ENCODE measurements around the gene EPHB2.

- no peak for TF ChIP-seq CTCF (IDR thresholded peaks at IDR 0.05)
- no peak for TF ChIP-seq POLR2A (IDR thresholded peaks at IDR 0.05)
- TF ChIP-seq POLR2AphosphoS5 (IDR thresholded peaks at IDR 0.05): no peak
- no peak for TF ChIP-seq EP300 (IDR thresholded peaks at IDR 0.05)
Measured at GRCh38 chr1:22745669-22746585, 35.3 kb downstream of the EPHB2 start.

Measured in sigmoid colon (tissue), 4 donors.